ENCODE results near the gene LGALS9C.
"Not testable (repeated sequence)": the region's sequence is repeated elsewhere in the genome, so short reads cannot be mapped to it uniquely, and the experiment has no call there.

DNA sequence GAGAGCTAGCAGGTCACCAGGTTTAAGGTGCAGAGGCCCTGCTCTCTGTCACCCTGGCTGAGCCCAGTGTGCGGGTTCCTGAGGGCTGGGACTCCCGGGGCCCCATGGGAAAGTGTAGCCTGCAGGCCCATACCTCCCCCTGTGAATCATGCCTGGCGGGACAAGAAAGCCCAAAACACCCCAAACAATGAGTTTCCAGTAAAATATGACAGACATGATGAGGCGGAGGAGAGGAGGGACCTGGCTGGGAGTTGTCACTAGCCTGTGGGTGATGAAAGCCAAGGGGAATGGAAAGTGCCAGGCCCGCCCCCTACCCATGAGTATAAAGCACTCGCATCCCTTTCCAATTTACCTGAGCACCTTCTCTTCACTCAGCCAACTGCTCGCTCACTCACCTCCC, 26.8 kb upstream of the LGALS9C start:
- TF ChIP-seq, protein P1, sequence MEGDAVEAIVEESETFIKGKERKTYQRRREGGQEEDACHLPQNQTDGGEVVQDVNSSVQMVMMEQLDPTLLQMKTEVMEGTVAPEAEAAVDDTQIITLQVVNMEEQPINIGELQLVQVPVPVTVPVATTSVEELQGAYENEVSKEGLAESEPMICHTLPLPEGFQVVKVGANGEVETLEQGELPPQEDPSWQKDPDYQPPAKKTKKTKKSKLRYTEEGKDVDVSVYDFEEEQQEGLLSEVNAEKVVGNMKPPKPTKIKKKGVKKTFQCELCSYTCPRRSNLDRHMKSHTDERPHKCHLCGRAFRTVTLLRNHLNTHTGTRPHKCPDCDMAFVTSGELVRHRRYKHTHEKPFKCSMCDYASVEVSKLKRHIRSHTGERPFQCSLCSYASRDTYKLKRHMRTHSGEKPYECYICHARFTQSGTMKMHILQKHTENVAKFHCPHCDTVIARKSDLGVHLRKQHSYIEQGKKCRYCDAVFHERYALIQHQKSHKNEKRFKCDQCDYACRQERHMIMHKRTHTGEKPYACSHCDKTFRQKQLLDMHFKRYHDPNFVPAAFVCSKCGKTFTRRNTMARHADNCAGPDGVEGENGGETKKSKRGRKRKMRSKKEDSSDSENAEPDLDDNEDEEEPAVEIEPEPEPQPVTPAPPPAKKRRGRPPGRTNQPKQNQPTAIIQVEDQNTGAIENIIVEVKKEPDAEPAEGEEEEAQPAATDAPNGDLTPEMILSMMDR (IDR thresholded peaks at IDR 0.05), result not testable (repeated sequence)
- TF ChIP-seq POLR2A (IDR thresholded peaks at IDR 0.05), result not testable (repeated sequence)
